Activated CD8-positive, alpha-beta T cell treated with anti-CD3 and anti-CD28 coated beads for 36 hours (primary cell): ENCODE measurements around the gene TMEM141. TPM values are rescaled to one million over a fixed set of nuclear protein-coding genes. Genes with fewer than 3 reads are reported as not detected.

Experiments used
- ATAC-seq: fragments of 200-7000 bp; cut with Tn5 transposase; one replicate; pipeline ENCODE4 v1.10.0; 2021; ENCODE audit warnings: mild to moderate bottlenecking, moderate library complexity
- CTCF ChIA-PET: fragments of 350-600 bp; sonication (Branson Sonifier 250); formaldehyde crosslinking; loops from one replicate; lab custom pipeline; 2021; ENCODE audit warnings: antibody characterized with exemption; lab: Charles Lee
- POLR2A ChIA-PET: fragments of 350-600 bp; sonication (Branson Sonifier 250); formaldehyde crosslinking; loops from one replicate; lab custom pipeline; 2021; ENCODE audit warnings: antibody characterized with exemption; lab: Charles Lee
- DNase-seq: peaks from one replicate; pipeline ENCODE4 v3.0.0-alpha.2; 2020
- H3K27ac Mint-ChIP-seq: one replicate; pipeline ENCODE4 v1.8.0; 2021; ENCODE audit warnings: mild to moderate bottlenecking, mixed read lengths
- H3K27me3 Mint-ChIP-seq: one replicate; pipeline ENCODE4 v1.8.0; 2021; ENCODE audit warnings: mixed read lengths
- H3K36me3 Mint-ChIP-seq: one replicate; pipeline ENCODE4 v1.8.0; 2021; ENCODE audit warnings: low read depth, mixed read lengths
- H3K4me1 Mint-ChIP-seq: one replicate; pipeline ENCODE4 v1.8.0; 2021; ENCODE audit warnings: low read depth, mixed read lengths
- H3K4me3 Mint-ChIP-seq: one replicate; pipeline ENCODE4 v1.8.0; 2021; ENCODE audit warnings: mild to moderate bottlenecking, moderate library complexity, mixed read lengths
- H3K9me3 Mint-ChIP-seq: one replicate; pipeline ENCODE4 v1.8.0; 2021; ENCODE audit warnings: mixed read lengths
- intact Hi-C: fragments of 100-400 bp; cut with micrococcal nuclease; formaldehyde crosslinking; loops from one replicate; pipeline ENCODE4 v1.10.0; 2022
- total RNA-seq, 2 experiments: library from RNA; stranded (reverse); gene quantifications; one replicate each; pipeline ENCODE4 v1.2.3, GENCODE V29; 2021
- TF ChIP-seq, protein P1 (sequence below): fragments of 200-600 bp; IDR thresholded peaks from one replicate; pipeline ENCODE4 v1.8.0; 2022; ENCODE audit warnings: antibody characterized with exemption, mild to moderate bottlenecking

TMEM141 gene
- total RNA-seq, 2 experiments from 2014 or later = 50.6 to 51.1 TPM

DNA sequence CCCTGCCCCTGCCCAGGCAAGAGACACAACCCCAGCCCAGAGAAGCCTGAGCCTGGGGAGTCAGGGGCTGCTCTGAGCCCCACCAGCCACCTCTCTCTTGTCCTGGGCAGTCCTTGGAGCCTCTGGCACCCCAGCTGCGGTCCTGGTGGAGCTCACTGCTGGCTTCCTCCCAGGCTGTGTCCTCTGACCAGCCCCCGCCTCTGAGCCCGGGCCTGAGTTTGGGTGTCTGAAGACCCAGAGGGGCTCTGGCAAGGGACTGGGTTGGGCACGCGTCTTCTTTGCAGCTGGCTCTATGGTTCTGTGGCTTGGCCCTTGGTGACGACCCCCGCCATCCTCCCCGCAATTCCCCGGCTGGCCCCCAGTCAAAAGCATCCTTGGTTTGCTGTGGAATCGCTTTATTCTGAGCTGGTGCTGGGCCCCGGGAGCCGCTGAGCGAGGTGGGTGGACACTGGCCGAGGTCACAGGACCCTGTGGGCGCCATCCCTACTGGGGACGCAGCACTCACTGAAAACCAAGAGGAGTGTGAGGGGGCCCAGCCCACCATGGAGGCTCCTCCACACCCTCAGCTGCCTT, 47.4 kb upstream of the TMEM141 start:
- TF ChIP-seq, protein P1, sequence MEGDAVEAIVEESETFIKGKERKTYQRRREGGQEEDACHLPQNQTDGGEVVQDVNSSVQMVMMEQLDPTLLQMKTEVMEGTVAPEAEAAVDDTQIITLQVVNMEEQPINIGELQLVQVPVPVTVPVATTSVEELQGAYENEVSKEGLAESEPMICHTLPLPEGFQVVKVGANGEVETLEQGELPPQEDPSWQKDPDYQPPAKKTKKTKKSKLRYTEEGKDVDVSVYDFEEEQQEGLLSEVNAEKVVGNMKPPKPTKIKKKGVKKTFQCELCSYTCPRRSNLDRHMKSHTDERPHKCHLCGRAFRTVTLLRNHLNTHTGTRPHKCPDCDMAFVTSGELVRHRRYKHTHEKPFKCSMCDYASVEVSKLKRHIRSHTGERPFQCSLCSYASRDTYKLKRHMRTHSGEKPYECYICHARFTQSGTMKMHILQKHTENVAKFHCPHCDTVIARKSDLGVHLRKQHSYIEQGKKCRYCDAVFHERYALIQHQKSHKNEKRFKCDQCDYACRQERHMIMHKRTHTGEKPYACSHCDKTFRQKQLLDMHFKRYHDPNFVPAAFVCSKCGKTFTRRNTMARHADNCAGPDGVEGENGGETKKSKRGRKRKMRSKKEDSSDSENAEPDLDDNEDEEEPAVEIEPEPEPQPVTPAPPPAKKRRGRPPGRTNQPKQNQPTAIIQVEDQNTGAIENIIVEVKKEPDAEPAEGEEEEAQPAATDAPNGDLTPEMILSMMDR = no peak
- intact Hi-C loops = loop anchor here (10.0 kb wide), 1 partner anchor 61 kb away; the partner anchor contains the start of gene RABL6
- Mint-ChIP-seq H3K36me3 (no peaks in the 10 kb centered on the region), H3K27me3 (no peaks in the 10 kb centered on the region), H3K4me3 (no peak overlapping the region), H3K9me3 (no peaks in the 10 kb centered on the region), H3K4me1 (peaks cover 17% of the 10 kb centered on the region), H3K27ac (no peak overlapping the region)
- ChIA-PET POLR2A (interaction anchor here (0.6 to 1.4 kb wide), 4 partner anchors 13 to 104 kb away, joined by 3 to 7 read pairs (median 4); no protein-coding TSS in a partner anchor), CTCF (interaction anchor here (1.1 to 1.8 kb wide), 2 partner anchors 14 to 16 kb away, joined by 3 to 4 read pairs; no protein-coding TSS in a partner anchor)
- DNase-seq = no peak
- ATAC-seq = no peak

DNA sequence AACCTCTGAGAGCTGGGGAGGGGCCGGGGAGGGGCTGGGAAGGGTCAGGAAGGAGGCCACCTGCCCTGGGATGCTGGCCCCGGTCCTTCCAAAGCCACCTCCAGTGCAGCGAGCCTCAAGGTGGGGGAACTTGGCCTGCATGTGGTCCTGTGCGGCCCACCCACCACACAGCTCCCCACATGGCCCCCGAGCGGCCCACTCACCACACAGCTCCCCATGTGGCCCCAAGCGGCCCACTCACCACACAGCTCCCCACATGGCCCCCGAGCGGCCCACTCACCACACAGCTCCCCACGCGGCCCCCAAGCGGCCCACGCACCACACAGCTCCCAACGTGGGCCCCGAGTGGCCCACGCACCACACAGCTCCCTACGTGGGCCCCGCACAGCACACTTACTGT, 46.4 kb upstream of the TMEM141 start:
- peaks cover 16% of the 10 kb centered on the region for H3K4me1 Mint-ChIP-seq
- ATAC-seq (no peak), DNase-seq (no peak)
- peaks cover 3% of the 10 kb centered on the region for H3K27me3 Mint-ChIP-seq
- ChIA-PET CTCF (interaction anchor here (0.9 kb wide), 1 partner anchor 18 kb away, joined by 3 read pairs; no protein-coding TSS in a partner anchor), POLR2A (interaction anchor here (1.0 to 1.4 kb wide), 2 partner anchors 16 to 19 kb away, joined by 3 to 7 read pairs; no protein-coding TSS in a partner anchor)
- H3K27ac Mint-ChIP-seq = no peak overlapping the region
- H3K9me3 Mint-ChIP-seq = no peaks in the 10 kb centered on the region
- intact Hi-C loops = loop anchor here (10.0 kb wide), 1 partner anchor 60 kb away; the partner anchor contains the start of gene RABL6
- H3K4me3 Mint-ChIP-seq = no peak overlapping the region
- H3K36me3 Mint-ChIP-seq = no peaks in the 10 kb centered on the region
- TF ChIP-seq, protein P1 = no peak

DNA sequence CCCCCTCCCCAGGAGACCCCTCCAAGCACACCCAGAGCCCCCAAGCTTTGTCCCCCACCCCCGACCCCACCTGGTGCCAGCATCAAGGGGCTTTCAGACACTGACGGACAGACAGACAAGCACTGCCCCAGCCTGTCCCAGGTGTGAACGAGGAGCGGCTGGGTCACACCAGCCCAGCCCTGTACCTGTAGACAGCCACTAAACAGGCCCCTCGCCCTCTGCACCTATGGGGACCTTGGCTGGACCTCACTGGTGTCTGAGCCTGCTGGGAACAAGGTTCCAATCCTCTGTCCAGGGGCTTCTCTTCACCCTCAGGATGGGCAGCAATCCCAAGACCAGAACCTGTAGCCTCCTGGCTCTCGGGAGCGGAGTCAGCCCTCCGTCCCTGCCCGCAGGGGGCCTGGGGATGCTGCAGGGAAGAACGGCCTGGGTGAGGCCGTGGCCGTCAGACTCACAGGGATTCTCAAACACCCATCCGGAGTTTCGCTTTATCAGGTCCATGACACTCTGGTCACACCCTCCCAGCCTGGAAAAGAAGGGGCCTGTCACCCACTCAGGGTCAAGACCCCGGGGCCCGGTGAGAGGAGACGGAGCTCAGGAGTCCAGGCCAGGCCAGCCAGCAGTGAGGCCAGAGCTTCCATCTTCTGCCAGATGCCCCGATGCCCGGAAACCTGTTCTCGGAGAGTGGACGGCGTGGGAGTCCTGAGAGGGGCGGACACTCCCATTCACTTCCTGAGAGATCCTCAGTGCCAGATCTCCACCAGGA, 45.6 kb upstream of the TMEM141 start:
- CTCF ChIA-PET = interaction anchor here (0.9 kb wide), 1 partner anchor 19 kb away, joined by 3 read pairs; no protein-coding TSS in a partner anchor

DNA sequence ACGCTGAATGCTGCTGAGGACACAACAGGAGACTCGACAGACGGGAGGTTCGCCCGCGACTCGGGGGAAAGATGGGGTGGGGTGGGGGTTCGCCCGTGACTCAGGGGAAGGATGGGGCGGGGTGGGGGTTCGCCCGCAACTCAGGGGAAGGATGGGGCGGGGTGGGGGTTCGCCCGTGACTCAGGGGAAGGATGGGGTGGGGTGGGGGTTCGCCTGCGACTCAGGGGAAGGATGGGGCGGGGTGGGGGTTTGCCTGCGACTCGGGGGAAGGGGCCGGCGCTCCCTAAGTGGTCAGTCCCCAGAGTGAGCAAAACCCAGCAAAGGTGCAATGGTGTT, 45.0 kb upstream of the TMEM141 start:
- no peaks in the 10 kb centered on the region for H3K36me3 Mint-ChIP-seq
- H3K27me3 Mint-ChIP-seq = peaks cover 3% of the 10 kb centered on the region
- ChIA-PET CTCF (no interaction called here), POLR2A (interaction anchor here (0.9 kb wide), 1 partner anchor 18 kb away, joined by 3 read pairs; no protein-coding TSS in a partner anchor)
- no peak overlapping the region for H3K27ac Mint-ChIP-seq
- TF ChIP-seq, protein P1 = no peak
- intact Hi-C loops = loop anchor here (10.0 kb wide), 1 partner anchor 59 kb away; the partner anchor contains the start of gene RABL6
- DNase-seq (no peak), ATAC-seq (no peak)
- H3K4me1 Mint-ChIP-seq = peaks cover 17% of the 10 kb centered on the region
- peaks cover 6% of the 10 kb centered on the region for H3K9me3 Mint-ChIP-seq
- no peak overlapping the region for H3K4me3 Mint-ChIP-seq

More for the DNA sequence above, 45.6 kb upstream of the TMEM141 start:
- peaks cover 3% of the 10 kb centered on the region for H3K27me3 Mint-ChIP-seq
- intact Hi-C loops = loop anchor here (10.0 kb wide), 1 partner anchor 59 kb away; the partner anchor contains the start of gene RABL6
- TF ChIP-seq, protein P1 = no peak
- H3K4me1 Mint-ChIP-seq = peaks cover 19% of the 10 kb centered on the region
- ATAC-seq = no peak
- no peaks in the 10 kb centered on the region for H3K36me3 Mint-ChIP-seq
- no peak overlapping the region for H3K27ac Mint-ChIP-seq
- no peak for DNase-seq
- POLR2A ChIA-PET = interaction anchor here (0.9 to 1.4 kb wide), 3 partner anchors 17 to 20 kb away, joined by 3 to 7 read pairs (median 3); no protein-coding TSS in a partner anchor
- peaks cover under 1% of the 10 kb centered on the region for H3K9me3 Mint-ChIP-seq
- no peak overlapping the region for H3K4me3 Mint-ChIP-seq
